HG03457 (cell line): ENCODE data around the gene DVL2.

Experiments
- ATAC-seq: cut with Tn5 transposase; IDR thresholded peaks from one replicate; pipeline ENCODE4 v1.9.1; 2021; ENCODE audit warnings: moderate number of reproducible peaks; ENCODE audit not compliant: unreplicated experiment

Gene DVL2

GRCh38 chr17:7238420-7239090, 4.2 kb upstream of the DVL2 start:
- no peak for ATAC-seq

- ATAC-seq, result no peak
Measured at GRCh38 chr17:7237761-7238419, 3.6 kb upstream of the DVL2 start.

GRCh38 chr17:7237266-7237760, 3.0 kb upstream of the DVL2 start:
- no peak for ATAC-seq

GRCh38 chr17:7236808-7237207, 2.5 kb upstream of the DVL2 start:
- no peak for ATAC-seq

GRCh38 chr17:7235693-7236665, 1.7 kb upstream of the DVL2 start:
- no peak for ATAC-seq

- no peak for ATAC-seq
Measured at GRCh38 chr17:7233701-7234082, 625 bp downstream of the DVL2 start.

- no peak for ATAC-seq
Measured at GRCh38 chr17:7232114-7232513, 2.2 kb downstream of the DVL2 start.

GRCh38 chr17:7229504-7229903, 4.8 kb downstream of the DVL2 start:
- ATAC-seq, result no peak

GRCh38 chr17:7228920-7229319, 5.4 kb downstream of the DVL2 start:
- ATAC-seq, result no peak

- ATAC-seq, result no peak
Measured at GRCh38 chr17:7226721-7227710, 7.3 kb downstream of the DVL2 start.

GRCh38 chr17:7225711-7226331, 8.5 kb downstream of the DVL2 start:
- ATAC-seq, result no peak

- ATAC-seq, result no peak
Measured at GRCh38 chr17:7224661-7225111, 9.6 kb downstream of the DVL2 start.

- ATAC-seq, result no peak
Measured at GRCh38 chr17:7224110-7224509, 10.2 kb downstream of the DVL2 start.

GRCh38 chr17:7223375-7223774, 10.9 kb downstream of the DVL2 start:
- no peak for ATAC-seq

GRCh38 chr17:7222972-7223292, 11.4 kb downstream of the DVL2 start:
- no peak for ATAC-seq

- no peak for ATAC-seq
Measured at GRCh38 chr17:7222093-7222971, 12.0 kb downstream of the DVL2 start.

- no peak for ATAC-seq
Measured at GRCh38 chr17:7221278-7222092, 12.8 kb downstream of the DVL2 start.
